ENCODE data around the gene KRTAP12-4.
"Not testable (repeated sequence)": the region's sequence is repeated elsewhere in the genome, so short reads cannot be mapped to it uniquely, and the experiment has no call there.

Gene KRTAP12-4

GRCh38 chr21:44610157-44610843, 44.2 kb downstream of the KRTAP12-4 start:
- DNase-seq (ENCODE audit: low spot score) = not testable (repeated sequence)

GRCh38 chr21:44609193-44609592, 45.3 kb downstream of the KRTAP12-4 start:
- DNase-seq (ENCODE audit: low spot score) = no peak

DNA sequence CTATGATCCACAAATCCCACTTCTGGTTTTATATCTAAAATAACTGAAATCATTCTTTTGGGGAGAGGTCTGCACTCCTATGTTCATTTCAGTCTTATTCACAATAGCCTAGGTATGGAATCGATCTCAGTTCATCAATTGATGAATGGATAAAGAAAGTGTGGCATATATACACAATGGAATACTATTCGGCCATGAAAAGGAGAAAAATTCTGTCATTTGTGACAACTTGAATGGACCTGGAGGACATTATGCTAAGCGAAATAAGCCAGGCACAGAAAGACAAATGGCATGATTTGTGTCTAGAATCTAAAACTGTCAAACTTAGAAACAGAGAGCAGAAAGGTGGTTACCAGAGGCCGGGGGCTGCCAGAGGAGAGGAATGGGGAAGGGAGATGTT, 48.0 kb downstream of the KRTAP12-4 start:
- no peak for DNase-seq (ENCODE audit: low spot score)
